ENCODE measurements around the gene PTPN1. TPM values are rescaled to one million over a fixed set of nuclear protein-coding genes. Genes with fewer than 3 reads are reported as not detected.

The PTPN1 gene
- total and polyA plus RNA-seq, 2 of the 4 experiments (the other 2 are of a cell fraction) = 31.7 to 37.4 TPM

- Histone ChIP-seq H4K91ac (ENCODE audit: insufficient read depth, low read depth, low read length) (no peak overlapping the region), H2BK20ac (ENCODE audit: low read depth, low read length) (no peak overlapping the region), H3K79me1 (ENCODE audit: low read depth in 1 of 2, low read length in 2 of 2) (peaks cover 0 to 14% of the 10 kb centered on the region in 2 experiments; a peak in 1 of 4 replicates), H3K9ac (ENCODE audit: low read depth, low read length) (no peak overlapping the region), H4K5ac (ENCODE audit: low read depth, low read length) (no peak overlapping the region), H4K20me1 (ENCODE audit: insufficient read depth, low read length) (0 out of 2 replicates have a peak, but pooled peaks cover 8% of the 10 kb centered on the region), H3K27me3 (ENCODE audit: control insufficient read depth, insufficient read depth, low read length) (no peaks in the 10 kb centered on the region), H3K9me3 (ENCODE audit: control insufficient read depth, insufficient read depth, low read length) (no peaks in the 10 kb centered on the region), H3K18ac (ENCODE audit: low read depth, low read length) (no peak overlapping the region), H2BK120ac (ENCODE audit: low read depth, low read length) (no peak overlapping the region), H3K36me3 (ENCODE audit: control insufficient read depth, insufficient read depth, low read length) (peaks cover 41% of the 10 kb centered on the region), H3K14ac (replicated peaks; ENCODE audit: low read depth, low read length) (no peak overlapping the region), H3K4me3 (ENCODE audit: insufficient read depth, low read depth, low read length) (no peak overlapping the region), H3K56ac (ENCODE audit: extremely low read depth, insufficient read depth, low read length) (no peak overlapping the region), H3K4me2 (ENCODE audit: low read depth, low read length) (no peak overlapping the region), H2AK9ac (replicated peaks; ENCODE audit: low read depth, low read length, poor library complexity) (no peak overlapping the region), H2BK5ac (ENCODE audit: low read depth, low read length, poor library complexity, severe bottlenecking) (no peak overlapping the region), H3K27ac (ENCODE audit: insufficient read depth, low read length) (no peak overlapping the region), H2BK15ac (ENCODE audit: low read depth, low read length) (no peak overlapping the region), H3K4me1 (ENCODE audit: control insufficient read depth, insufficient read depth, low read length) (peaks cover 6% of the 10 kb centered on the region; the same call in 1 of the 2 replicates), H2AK5ac (ENCODE audit: low read depth, low read length) (0 out of 2 replicates have a peak overlapping the region, but pooled peaks have one; percentile 15), H4K8ac (ENCODE audit: low read depth in 2 of 2, low read length in 2 of 2) (no peak overlapping the region), H3K9me1 (ENCODE audit: insufficient read depth, low read length) (peaks cover 12% of the 10 kb centered on the region; the same call in 1 of the 2 replicates), H3K4ac (ENCODE audit: low read depth, low read length) (no peak overlapping the region), H3K23ac (ENCODE audit: low read depth, low read length) (no peak overlapping the region), H2AFZ (replicated peaks; ENCODE audit: low read length, poor library complexity) (no peak overlapping the region)
- 100% methylated on average over 3 of the region's 5 CpGs; no CpG with 5 or more reads in 1 of the 2 experiments for WGBS, 2 experiments (ENCODE audit: extremely low coverage in 2 of 2, insufficient read length in 1 of 2)
- TF ChIP-seq MAZ (IDR thresholded peaks at IDR 0.05; ENCODE audit: borderline replicate concordance, low read depth, low read length) (no peak), MAFK (IDR thresholded peaks at IDR 0.05; ENCODE audit: low read depth, low read length) (no peak), MXI1 (IDR thresholded peaks at IDR 0.05; ENCODE audit: borderline replicate concordance, low read depth, low read length) (no peak), POLR2A (IDR thresholded peaks at IDR 0.05; ENCODE audit: low read depth, low read length) (no peak), USF2 (IDR thresholded peaks at IDR 0.05; ENCODE audit: low read depth, low read length) (no peak), BHLHE40 (IDR thresholded peaks at IDR 0.05; ENCODE audit: low read depth, low read length) (no peak), RAD21 (IDR thresholded peaks at IDR 0.05; ENCODE audit: low read length) (no peak), CHD1 (IDR thresholded peaks at IDR 0.05; ENCODE audit: low read depth, low read length) (no peak), RCOR1 (IDR thresholded peaks at IDR 0.05; ENCODE audit: insufficient replicate concordance, low read length) (no peak), NFE2L2 (IDR thresholded peaks at IDR 0.05; ENCODE audit: low read depth, low read length) (no peak), SMC3 (IDR thresholded peaks at IDR 0.05; ENCODE audit: low read depth, low read length) (no peak), RFX5 (IDR thresholded peaks at IDR 0.05; ENCODE audit: low read depth, low read length) (no peak)
- TF ChIP-seq, protein P1, sequence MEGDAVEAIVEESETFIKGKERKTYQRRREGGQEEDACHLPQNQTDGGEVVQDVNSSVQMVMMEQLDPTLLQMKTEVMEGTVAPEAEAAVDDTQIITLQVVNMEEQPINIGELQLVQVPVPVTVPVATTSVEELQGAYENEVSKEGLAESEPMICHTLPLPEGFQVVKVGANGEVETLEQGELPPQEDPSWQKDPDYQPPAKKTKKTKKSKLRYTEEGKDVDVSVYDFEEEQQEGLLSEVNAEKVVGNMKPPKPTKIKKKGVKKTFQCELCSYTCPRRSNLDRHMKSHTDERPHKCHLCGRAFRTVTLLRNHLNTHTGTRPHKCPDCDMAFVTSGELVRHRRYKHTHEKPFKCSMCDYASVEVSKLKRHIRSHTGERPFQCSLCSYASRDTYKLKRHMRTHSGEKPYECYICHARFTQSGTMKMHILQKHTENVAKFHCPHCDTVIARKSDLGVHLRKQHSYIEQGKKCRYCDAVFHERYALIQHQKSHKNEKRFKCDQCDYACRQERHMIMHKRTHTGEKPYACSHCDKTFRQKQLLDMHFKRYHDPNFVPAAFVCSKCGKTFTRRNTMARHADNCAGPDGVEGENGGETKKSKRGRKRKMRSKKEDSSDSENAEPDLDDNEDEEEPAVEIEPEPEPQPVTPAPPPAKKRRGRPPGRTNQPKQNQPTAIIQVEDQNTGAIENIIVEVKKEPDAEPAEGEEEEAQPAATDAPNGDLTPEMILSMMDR (conservative IDR thresholded peaks at IDR 0.05; ENCODE audit: low read depth, low read length) = no peak
- TF ChIP-seq, protein P2, sequence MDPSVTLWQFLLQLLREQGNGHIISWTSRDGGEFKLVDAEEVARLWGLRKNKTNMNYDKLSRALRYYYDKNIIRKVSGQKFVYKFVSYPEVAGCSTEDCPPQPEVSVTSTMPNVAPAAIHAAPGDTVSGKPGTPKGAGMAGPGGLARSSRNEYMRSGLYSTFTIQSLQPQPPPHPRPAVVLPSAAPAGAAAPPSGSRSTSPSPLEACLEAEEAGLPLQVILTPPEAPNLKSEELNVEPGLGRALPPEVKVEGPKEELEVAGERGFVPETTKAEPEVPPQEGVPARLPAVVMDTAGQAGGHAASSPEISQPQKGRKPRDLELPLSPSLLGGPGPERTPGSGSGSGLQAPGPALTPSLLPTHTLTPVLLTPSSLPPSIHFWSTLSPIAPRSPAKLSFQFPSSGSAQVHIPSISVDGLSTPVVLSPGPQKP (IDR thresholded peaks at IDR 0.05; ENCODE audit: borderline replicate concordance, low read depth, low read length) = no peak
- DNase-seq = no peak
- no peak for ATAC-seq (ENCODE audit: low read depth)
- CTCF ChIA-PET = no interaction called here
- dilution Hi-C loops (cut with HindIII; ENCODE audit: low sequenced_read_pairs, unreplicated experiment) = no loop called here
- intact Hi-C loops (cut with micrococcal nuclease) = no loop called here
- in situ Hi-C loops (cut with MboI; ENCODE audit: low sequenced_read_pairs) = no loop called here
- BruUV-seq (replicated peaks) = no TSS peak
- POLR2A ChIA-PET (ENCODE audit: unreplicated experiment) = no interaction called here
Measured at GRCh38 chr20:50591233-50591852, 81.2 kb downstream of the PTPN1 start.
